GM20431 (cell line): ENCODE data around the gene LRP8.

ENCODE experiments used
- in situ Hi-C: fragments of 300-500 bp; cut with MseI, MboI; formaldehyde crosslinking; loops from one replicate; pipeline ENCODE4 v1.15.0; 2020; ENCODE audit warnings: low sequenced_read_pairs; ENCODE audit not compliant: unreplicated experiment

Gene LRP8

GRCh38 chr1:53324728-53325297, 3.1 kb downstream of the LRP8 start:
- in situ Hi-C loops, result no loop called here

- in situ Hi-C loops, result no loop called here
Measured at GRCh38 chr1:53324321-53324720, 3.5 kb downstream of the LRP8 start.

GRCh38 chr1:53323316-53323715, 4.6 kb downstream of the LRP8 start:
- in situ Hi-C loops, result no loop called here

GRCh38 chr1:53321776-53322602, 5.9 kb downstream of the LRP8 start:
- in situ Hi-C loops, result no loop called here

- in situ Hi-C loops, result no loop called here
Measured at GRCh38 chr1:53321366-53321765, 6.5 kb downstream of the LRP8 start.

GRCh38 chr1:53320646-53321045, 7.2 kb downstream of the LRP8 start:
- in situ Hi-C loops, result no loop called here

- in situ Hi-C loops, result no loop called here
Measured at GRCh38 chr1:53319296-53320101, 8.4 kb downstream of the LRP8 start.

- in situ Hi-C loops, result no loop called here
Measured at GRCh38 chr1:53317646-53318539, 10.0 kb downstream of the LRP8 start.

- in situ Hi-C loops, result no loop called here
Measured at GRCh38 chr1:53316766-53317581, 10.9 kb downstream of the LRP8 start.

GRCh38 chr1:53316424-53316765, 11.5 kb downstream of the LRP8 start:
- in situ Hi-C loops, result no loop called here

GRCh38 chr1:53315456-53316423, 12.1 kb downstream of the LRP8 start:
- in situ Hi-C loops, result no loop called here

GRCh38 chr1:53315046-53315445, 12.8 kb downstream of the LRP8 start:
- in situ Hi-C loops, result no loop called here

- in situ Hi-C loops, result no loop called here
Measured at GRCh38 chr1:53314606-53315005, 13.3 kb downstream of the LRP8 start.

GRCh38 chr1:53314096-53314495, 13.8 kb downstream of the LRP8 start:
- in situ Hi-C loops, result no loop called here

GRCh38 chr1:53313556-53313955, 14.3 kb downstream of the LRP8 start:
- in situ Hi-C loops, result no loop called here

- in situ Hi-C loops, result no loop called here
Measured at GRCh38 chr1:53311702-53312305, 16.1 kb downstream of the LRP8 start.

- in situ Hi-C loops, result no loop called here
Measured at GRCh38 chr1:53310847-53311681, 16.8 kb downstream of the LRP8 start.
